Activated CD8-positive, alpha-beta memory T cell treated with anti-CD3 and anti-CD28 coated beads for 24 hours (primary cell): ENCODE measurements around the gene HIBADH.
"Not testable (repeated sequence)": the region's sequence is repeated elsewhere in the genome, so short reads cannot be mapped to it uniquely, and the experiment has no call there.

Source experiments
- DNase-seq: peaks from one replicate; pipeline ENCODE4 v3.0.0-alpha.2; 2020

Gene HIBADH

GRCh38 chr7:27593226-27593625 is 69.5 kb downstream of the HIBADH start:
- no peak for DNase-seq

GRCh38 chr7:27590416-27590815 is 72.3 kb downstream of the HIBADH start:
- DNase-seq = no peak

DNA sequence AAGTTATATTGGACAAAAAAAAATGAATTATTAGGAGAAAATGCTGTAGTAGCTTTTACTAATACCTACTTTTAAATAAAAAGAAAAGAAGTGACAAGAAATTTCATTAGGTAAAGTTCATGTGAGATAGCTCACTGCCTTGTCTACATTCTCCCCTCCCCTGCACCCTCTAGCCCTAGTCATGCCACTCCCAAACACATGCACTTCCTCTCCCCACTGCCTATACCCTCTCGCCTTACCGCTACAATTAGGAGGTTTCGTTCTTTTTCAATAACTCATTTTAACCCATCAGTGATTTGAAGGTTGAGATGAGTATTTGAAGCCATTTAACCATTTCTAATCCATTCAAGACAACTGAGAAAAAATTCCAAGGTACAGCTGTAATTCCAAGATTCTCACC is 75.3 kb downstream of the HIBADH start:
- no peak for DNase-seq

DNA sequence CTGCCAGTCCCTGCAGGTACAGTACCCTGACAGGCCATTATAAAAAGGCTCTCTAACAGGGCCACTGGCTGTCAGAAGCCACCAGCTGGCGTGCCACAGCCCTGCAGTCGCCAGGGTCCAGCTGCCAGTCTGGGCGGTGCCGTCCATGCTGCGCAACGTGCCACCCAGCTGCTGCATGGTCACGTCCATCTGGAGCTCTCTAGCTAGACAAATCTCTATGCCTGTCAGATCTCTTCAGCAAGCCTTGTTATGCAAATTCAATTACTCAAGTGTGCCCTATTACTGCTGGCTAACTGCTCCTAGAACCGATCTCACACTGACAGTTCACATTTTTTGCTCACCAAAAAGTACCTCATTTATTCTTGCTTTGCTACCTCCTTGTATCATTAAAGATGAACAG is 75.9 kb downstream of the HIBADH start:
- DNase-seq = no peak

GRCh38 chr7:27585781-27586447 is 76.8 kb downstream of the HIBADH start:
- DNase-seq = no peak

DNA sequence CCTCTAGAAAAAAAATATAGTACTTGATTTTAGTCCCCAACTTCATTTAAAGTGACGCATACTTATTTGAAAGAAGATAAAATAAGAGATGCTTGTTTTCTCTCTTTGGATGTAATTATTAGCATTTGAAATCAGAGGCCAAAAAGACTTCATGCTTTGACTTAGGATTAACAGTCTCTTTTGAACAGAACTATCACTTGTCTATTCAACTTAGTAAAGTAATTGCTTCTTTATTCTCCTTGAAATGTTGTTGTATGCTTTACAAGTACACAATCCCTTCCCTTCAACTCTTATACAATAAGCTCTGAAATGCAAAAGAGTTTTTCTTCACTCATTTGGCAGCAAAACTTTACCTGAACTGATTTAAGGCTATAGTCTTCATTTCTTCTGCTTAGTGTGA is 80.8 kb downstream of the HIBADH start:
- DNase-seq = no peak

- no peak for DNase-seq
Measured at GRCh38 chr7:27581119-27581518, 81.6 kb downstream of the HIBADH start.

- DNase-seq = no peak
Measured at GRCh38 chr7:27579565-27579964, 83.1 kb downstream of the HIBADH start.

GRCh38 chr7:27578169-27578568 is 84.5 kb downstream of the HIBADH start:
- DNase-seq = not testable (repeated sequence)

- DNase-seq = no peak
Measured at GRCh38 chr7:27576360-27576944, 86.2 kb downstream of the HIBADH start.

DNA sequence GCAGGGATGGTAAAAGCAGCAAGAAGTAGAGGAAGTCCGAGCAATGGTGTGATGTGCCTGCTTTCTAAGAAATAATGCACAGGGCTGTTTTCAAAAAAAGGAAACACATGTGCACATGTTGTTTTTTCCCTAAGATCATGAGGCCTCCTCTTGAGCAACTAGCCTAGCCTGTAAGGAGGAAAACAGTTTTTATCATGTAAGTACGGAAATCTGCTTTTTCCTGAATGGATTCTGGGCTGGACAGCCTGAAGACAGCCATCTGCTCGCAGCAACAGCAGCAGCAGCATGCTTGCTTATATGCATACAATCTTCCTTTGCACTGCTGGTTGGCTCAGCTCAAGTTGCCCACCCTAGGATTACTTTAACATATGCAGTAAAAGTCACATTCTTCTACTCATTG is 87.1 kb downstream of the HIBADH start:
- no peak for DNase-seq

GRCh38 chr7:27569106-27569505 is 93.6 kb downstream of the HIBADH start:
- DNase-seq = no peak

DNA sequence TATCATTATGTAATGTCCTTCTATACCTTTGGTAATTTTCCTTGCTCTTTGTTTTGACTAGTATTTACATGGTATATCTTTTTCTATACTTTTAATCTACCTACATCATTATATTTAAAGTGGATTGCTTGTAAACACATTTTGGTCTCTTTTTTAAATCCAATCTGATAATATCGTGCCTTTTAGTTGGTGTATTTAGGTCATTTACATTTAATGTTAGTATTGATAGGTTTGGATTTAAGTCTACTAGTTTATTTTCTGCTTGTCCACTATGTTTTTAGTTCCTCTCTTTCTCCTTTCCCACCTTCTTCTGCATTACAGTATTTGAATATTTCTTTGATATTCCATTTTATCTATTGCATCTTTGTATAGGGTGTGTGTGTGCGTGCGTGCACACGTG is 95.4 kb downstream of the HIBADH start:
- DNase-seq = no peak

- no peak for DNase-seq
Measured at GRCh38 chr7:27564881-27565482, 97.7 kb downstream of the HIBADH start.

- no peak for DNase-seq
Measured at GRCh38 chr7:27560706-27561235, 101.9 kb downstream of the HIBADH start.

- no peak for DNase-seq
Measured at GRCh38 chr7:27555670-27556069, 107.0 kb downstream of the HIBADH start.

DNA sequence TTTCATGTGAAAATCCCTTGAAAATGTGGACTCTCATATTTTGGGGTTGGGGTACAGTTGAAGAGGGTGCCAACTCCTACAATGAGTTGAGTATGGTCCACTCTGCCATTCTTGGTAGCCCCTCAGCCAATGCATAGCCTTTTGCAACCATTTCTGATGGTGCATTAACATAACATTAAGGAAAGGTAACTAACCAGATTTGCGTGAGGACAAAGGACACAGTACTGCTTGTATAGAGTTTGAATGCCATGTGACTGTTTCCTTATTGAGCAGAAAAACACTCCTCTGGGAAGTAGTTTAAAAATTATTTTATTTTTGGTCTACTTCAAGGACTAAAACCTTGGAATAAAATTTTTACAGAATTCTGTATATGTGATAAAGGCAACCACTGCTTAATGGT is 107.9 kb downstream of the HIBADH start:
- no peak for DNase-seq

DNA sequence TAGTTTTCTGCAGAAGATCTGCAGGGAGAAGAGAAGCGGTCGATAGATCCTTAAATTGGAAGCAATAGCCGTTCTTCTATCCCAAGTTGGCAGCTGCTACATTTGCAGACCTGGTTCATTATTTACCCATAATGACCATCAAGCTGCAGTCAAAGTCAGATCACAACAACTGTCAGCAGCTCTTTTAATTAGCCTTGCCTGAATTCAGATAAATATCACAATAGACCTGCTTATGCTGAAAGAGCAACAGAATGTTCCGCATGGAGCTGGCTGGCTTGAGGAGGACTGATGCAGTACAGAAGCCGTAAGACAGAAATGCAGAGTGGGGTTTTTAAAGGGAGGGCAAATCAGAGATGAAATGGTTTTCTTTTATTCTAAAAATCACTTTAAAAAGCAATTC is 109.4 kb downstream of the HIBADH start:
- no peak for DNase-seq

DNA sequence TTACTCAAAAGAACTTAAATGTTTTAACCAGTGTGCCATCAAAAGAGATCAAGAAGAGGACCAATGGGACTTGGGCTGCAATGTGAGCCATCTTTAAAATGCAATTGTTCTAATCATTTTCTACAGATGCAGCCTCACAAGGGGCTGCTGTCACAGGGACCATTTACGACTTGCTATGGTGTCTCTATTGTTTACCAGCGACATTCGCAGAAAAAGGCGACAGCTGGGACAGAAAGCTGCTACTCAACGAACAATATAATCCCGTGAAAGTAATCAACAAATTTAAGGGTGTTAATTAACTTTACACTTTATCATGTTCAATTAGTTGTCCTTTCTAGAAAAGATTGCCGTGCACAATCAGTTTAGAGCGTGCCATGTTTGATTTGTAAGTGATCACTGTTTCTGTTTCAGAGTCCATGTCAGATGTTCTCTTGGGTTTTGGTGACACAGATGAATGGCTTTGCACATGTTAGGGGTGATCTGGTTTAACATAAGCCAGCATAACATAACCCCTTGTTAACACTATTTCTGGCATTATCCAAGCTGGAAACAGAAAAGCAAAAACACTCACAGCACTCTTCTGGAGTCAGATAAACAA is 110.8 kb downstream of the HIBADH start:
- no peak for DNase-seq

DNA sequence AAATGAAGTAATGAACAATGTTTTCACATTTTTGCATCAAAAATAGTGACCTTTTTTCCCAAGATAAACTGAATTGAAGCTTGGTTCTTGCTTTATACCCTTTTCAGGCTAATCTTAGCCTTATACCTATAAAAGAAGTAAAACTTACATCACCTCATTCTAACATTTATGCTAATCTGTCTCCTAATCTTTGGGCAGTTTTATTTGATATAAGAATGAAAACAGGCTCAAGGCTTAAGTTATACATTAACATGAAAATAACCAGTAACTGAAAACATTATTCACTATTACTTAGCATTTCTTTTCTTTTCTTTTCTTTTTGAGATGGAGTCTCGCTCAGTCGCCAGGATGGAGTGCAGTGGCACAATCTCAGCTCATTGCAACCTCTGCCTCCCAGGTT is 113.1 kb downstream of the HIBADH start:
- DNase-seq = no peak

- DNase-seq = no peak
Measured at GRCh38 chr7:27548304-27548703, 114.4 kb downstream of the HIBADH start.

DNA sequence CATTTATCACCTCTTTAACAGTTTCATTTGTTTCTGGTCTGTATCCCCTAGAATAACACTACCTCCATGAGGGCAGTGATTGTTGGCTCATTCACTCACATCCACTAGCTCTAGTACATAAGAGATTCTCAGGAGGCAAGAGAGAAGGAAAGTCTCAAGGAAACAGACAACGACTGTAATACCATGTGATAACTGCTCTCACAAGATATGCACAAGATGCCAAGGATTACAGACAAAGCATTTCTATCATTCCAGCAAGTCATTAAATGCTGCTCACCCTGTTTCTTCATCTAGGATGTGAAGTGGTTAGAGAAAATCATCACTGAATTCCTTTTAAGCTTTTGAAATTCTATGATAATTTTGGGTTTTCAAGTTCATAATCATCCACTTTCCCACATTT is 115.3 kb downstream of the HIBADH start:
- no peak for DNase-seq

- DNase-seq = no peak
Measured at GRCh38 chr7:27546610-27547009, 116.1 kb downstream of the HIBADH start.

- DNase-seq = no peak
Measured at GRCh38 chr7:27535795-27536194, 126.9 kb downstream of the HIBADH start.
